G401 (cell line): ENCODE measurements around the gene UST. TPM values are rescaled to one million over a fixed set of nuclear protein-coding genes. Genes with fewer than 3 reads are reported as not detected.

Source experiments
- DNase-seq: peaks from one replicate; pipeline ENCODE4 v3.0.0-alpha.2; 2015; ENCODE audit warnings: low spot score
- in situ Hi-C: cut with HindIII; loops from 2 replicates; pipeline ENCODE4 v1.10.0; 2016; ENCODE audit warnings: low sequenced_read_pairs, mixed read lengths
- total RNA-seq: library from RNA; depleted of rRNA; stranded (reverse); fragments of >200 nt; shearing (Covaris generic); gene quantifications from 2 replicates; pipeline ENCODE4 v1.2.3, GENCODE V29; 2014; rRNA removed

The UST gene
- not detected in 2 replicates for total RNA-seq

GRCh38 chr6:148746363-148747144, at the start of gene UST:
Gene UST, plus strand, starts transcription at chr6:148747030. Its CDS starts 401 bp downstream, at chr6:148747431.
- in situ Hi-C loops, result no loop called here
- DNase-seq, result peak; percentile 76

GRCh38 chr6:148697895-148698440, 48.9 kb upstream of the UST start:
- in situ Hi-C loops, result no loop called here

GRCh38 chr6:148698671-148699180, 48.1 kb upstream of the UST start:
- no peak for DNase-seq
- in situ Hi-C loops, result no loop called here

More at GRCh38 chr6:148697895-148698440, 48.9 kb upstream of the UST start:
- DNase-seq, result no peak

- DNase-seq, result no peak
- in situ Hi-C loops, result no loop called here
Measured at GRCh38 chr6:148700047-148700715, 46.6 kb upstream of the UST start.

- in situ Hi-C loops, result no loop called here
- DNase-seq, result peak; percentile 32
Measured at GRCh38 chr6:148700741-148701311, 46.0 kb upstream of the UST start.

- in situ Hi-C loops, result no loop called here
- DNase-seq, result no peak
Measured at GRCh38 chr6:148701375-148701774, 45.5 kb upstream of the UST start.

- no peak for DNase-seq
- in situ Hi-C loops, result no loop called here
Measured at GRCh38 chr6:148703900-148704299, 42.9 kb upstream of the UST start.

GRCh38 chr6:148704400-148705246, 42.2 kb upstream of the UST start:
- DNase-seq, result no peak
- in situ Hi-C loops, result no loop called here

GRCh38 chr6:148708707-148709106, 38.1 kb upstream of the UST start:
- in situ Hi-C loops, result no loop called here
- DNase-seq, result no peak

- no peak for DNase-seq
Measured at GRCh38 chr6:148709577-148709976, 37.3 kb upstream of the UST start.

GRCh38 chr6:148711833-148712654, 34.8 kb upstream of the UST start:
- no peak for DNase-seq
- in situ Hi-C loops, result no loop called here

More at GRCh38 chr6:148709577-148709976, 37.3 kb upstream of the UST start:
- in situ Hi-C loops, result no loop called here

- in situ Hi-C loops, result no loop called here
Measured at GRCh38 chr6:148713033-148713738, 33.6 kb upstream of the UST start.

GRCh38 chr6:148713921-148714320, 32.9 kb upstream of the UST start:
- in situ Hi-C loops, result no loop called here
- DNase-seq, result no peak

More at GRCh38 chr6:148713033-148713738, 33.6 kb upstream of the UST start:
- no peak for DNase-seq

- no peak for DNase-seq
- in situ Hi-C loops, result no loop called here
Measured at GRCh38 chr6:148716811-148717210, 30.0 kb upstream of the UST start.

GRCh38 chr6:148720406-148720805, 26.4 kb upstream of the UST start:
- DNase-seq, result no peak
- in situ Hi-C loops, result no loop called here

GRCh38 chr6:148720897-148721296, 25.9 kb upstream of the UST start:
- in situ Hi-C loops, result no loop called here
- DNase-seq, result no peak

- no peak for DNase-seq
- in situ Hi-C loops, result no loop called here
Measured at GRCh38 chr6:148723484-148723883, 23.3 kb upstream of the UST start.
